Measurements from ENCODE around the gene METTL6. TPM values are rescaled to one million over a fixed set of nuclear protein-coding genes. Genes with fewer than 3 reads are reported as not detected.

METTL6 gene
- total and polyA plus RNA-seq, 10 of the 15 experiments (the other 5 are each of a cell fraction or from before 2014, with no cell fraction given), result 13.8 to 29.6 (median 20.8) TPM

GRCh38 chr3:15460891-15461531, 33.7 kb upstream of the METTL6 start:
- no peak overlapping the region for H2AFZ ChIP-seq (ENCODE audit: control insufficient read depth, low read depth, low read length)
- ChIA-PET RAD21 (ENCODE audit: unreplicated experiment) (no interaction called here), POLR2A (interaction anchor here (0.5 to 0.6 kb wide), 2 partner anchors 30 to 495 kb away, joined by 3 to 9 read pairs; no protein-coding TSS in a partner anchor), SMC1A (ENCODE audit: uncharacterized antibody, unreplicated experiment) (interaction anchor here (1.4 to 1.5 kb wide), 2 partner anchors 11 to 30 kb away, joined by 4 read pairs; no protein-coding TSS in a partner anchor), CTCF (interaction anchor here (0.7 to 1.1 kb wide), 2 partner anchors 34 to 340 kb away, joined by 3 to 4 read pairs; no protein-coding TSS in a partner anchor)
- H3K4me3 ChIP-seq, result no peak overlapping the region
- no peak for DNase-seq (ENCODE audit: low read depth, low spot score)
- WGBS (ENCODE audit: insufficient coverage, insufficient replicate concordance, low lambda C conversion rate, missing lambda C conversion rate), result 31% methylated on average over 4 of the region's 4 CpGs
- no peaks in the 10 kb centered on the region for H3K27me3 ChIP-seq (replicated peaks in 1 of 2; ENCODE audit: control insufficient read depth in 2 of 2, insufficient read depth in 2 of 2, low read length in 1 of 2)
- no TSS peak for BruUV-seq (replicated peaks)
- no peaks in the 10 kb centered on the region for H3K9me3 ChIP-seq (replicated peaks; ENCODE audit: control insufficient read depth, insufficient read depth, low read length)
- no peak overlapping the region for H3K4me2 ChIP-seq (ENCODE audit: control insufficient read depth, insufficient read depth)
- no peaks in the 10 kb centered on the region for H3K79me2 ChIP-seq (ENCODE audit: control insufficient read depth, insufficient read depth, low read length)
- no peaks in the 10 kb centered on the region for H3K4me1 ChIP-seq (ENCODE audit: control insufficient read depth, insufficient read depth, low read length)
- FAIRE-seq, result no peak
- H3K36me3 ChIP-seq (ENCODE audit: control insufficient read depth in 2 of 2, insufficient read depth in 2 of 2, low read length in 1 of 2), result no peaks in the 10 kb centered on the region
- H3K9ac ChIP-seq (ENCODE audit: control insufficient read depth, insufficient read depth, low read length), result no peak overlapping the region
- H4K20me1 ChIP-seq (ENCODE audit: control insufficient read depth, insufficient read depth), result no peaks in the 10 kb centered on the region
- no peak overlapping the region for H3K27ac ChIP-seq (ENCODE audit: control insufficient read depth, insufficient read depth)
- intact Hi-C loops (cut with micrococcal nuclease; ENCODE audit: unreplicated experiment), result no loop called here
- ATAC-seq, result peak; percentile 82
- in situ Hi-C loops (cut with MboI), result no loop called here
- TF ChIP-seq BCL11A (IDR thresholded peaks at IDR 0.05; ENCODE audit: low read depth, low read length) (no peak), PML (IDR thresholded peaks at IDR 0.05; ENCODE audit: low read length) (no peak), POU2F2 (IDR thresholded peaks at IDR 0.05; ENCODE audit: borderline replicate concordance, low read depth, low read length) (no peak), ATF7 (IDR thresholded peaks at IDR 0.05; ENCODE audit: low read depth) (no peak), ZNF274 (IDR thresholded peaks at IDR 0.05; ENCODE audit: insufficient read depth, insufficient read length) (no peak), FOS (IDR thresholded peaks at IDR 0.05; ENCODE audit: borderline replicate concordance, extremely low read depth, insufficient read length) (no peak), BACH1 (IDR thresholded peaks at IDR 0.05; ENCODE audit: borderline replicate concordance) (no peak), GABPA (IDR thresholded peaks at IDR 0.05; ENCODE audit: low read depth) (no peak), BHLHE40 (IDR thresholded peaks at IDR 0.05; ENCODE audit: borderline replicate concordance in 1 of 2, low read depth in 2 of 2, low read length in 1 of 2) (no peak), NRF1 (conservative IDR thresholded peaks at IDR 0.05; ENCODE audit: low read depth, low read length) (no peak), POLR2A (IDR thresholded peaks at IDR 0.05; ENCODE audit: low read depth, low read length) (no peak), CEBPB (IDR thresholded peaks at IDR 0.05; ENCODE audit: borderline replicate concordance in 1 of 2, low read depth in 2 of 2, low read length in 2 of 2) (no peak)
- TF ChIP-seq, protein P1, sequence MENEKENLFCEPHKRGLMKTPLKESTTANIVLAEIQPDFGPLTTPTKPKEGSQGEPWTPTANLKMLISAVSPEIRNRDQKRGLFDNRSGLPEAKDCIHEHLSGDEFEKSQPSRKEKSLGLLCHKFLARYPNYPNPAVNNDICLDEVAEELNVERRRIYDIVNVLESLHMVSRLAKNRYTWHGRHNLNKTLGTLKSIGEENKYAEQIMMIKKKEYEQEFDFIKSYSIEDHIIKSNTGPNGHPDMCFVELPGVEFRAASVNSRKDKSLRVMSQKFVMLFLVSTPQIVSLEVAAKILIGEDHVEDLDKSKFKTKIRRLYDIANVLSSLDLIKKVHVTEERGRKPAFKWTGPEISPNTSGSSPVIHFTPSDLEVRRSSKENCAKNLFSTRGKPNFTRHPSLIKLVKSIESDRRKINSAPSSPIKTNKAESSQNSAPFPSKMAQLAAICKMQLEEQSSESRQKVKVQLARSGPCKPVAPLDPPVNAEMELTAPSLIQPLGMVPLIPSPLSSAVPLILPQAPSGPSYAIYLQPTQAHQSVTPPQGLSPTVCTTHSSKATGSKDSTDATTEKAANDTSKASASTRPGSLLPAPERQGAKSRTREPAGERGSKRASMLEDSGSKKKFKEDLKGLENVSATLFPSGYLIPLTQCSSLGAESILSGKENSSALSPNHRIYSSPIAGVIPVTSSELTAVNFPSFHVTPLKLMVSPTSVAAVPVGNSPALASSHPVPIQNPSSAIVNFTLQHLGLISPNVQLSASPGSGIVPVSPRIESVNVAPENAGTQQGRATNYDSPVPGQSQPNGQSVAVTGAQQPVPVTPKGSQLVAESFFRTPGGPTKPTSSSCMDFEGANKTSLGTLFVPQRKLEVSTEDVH (IDR thresholded peaks at IDR 0.05; ENCODE audit: low read depth, partially characterized antibody), result no peak
- TF ChIP-seq, protein P2, sequence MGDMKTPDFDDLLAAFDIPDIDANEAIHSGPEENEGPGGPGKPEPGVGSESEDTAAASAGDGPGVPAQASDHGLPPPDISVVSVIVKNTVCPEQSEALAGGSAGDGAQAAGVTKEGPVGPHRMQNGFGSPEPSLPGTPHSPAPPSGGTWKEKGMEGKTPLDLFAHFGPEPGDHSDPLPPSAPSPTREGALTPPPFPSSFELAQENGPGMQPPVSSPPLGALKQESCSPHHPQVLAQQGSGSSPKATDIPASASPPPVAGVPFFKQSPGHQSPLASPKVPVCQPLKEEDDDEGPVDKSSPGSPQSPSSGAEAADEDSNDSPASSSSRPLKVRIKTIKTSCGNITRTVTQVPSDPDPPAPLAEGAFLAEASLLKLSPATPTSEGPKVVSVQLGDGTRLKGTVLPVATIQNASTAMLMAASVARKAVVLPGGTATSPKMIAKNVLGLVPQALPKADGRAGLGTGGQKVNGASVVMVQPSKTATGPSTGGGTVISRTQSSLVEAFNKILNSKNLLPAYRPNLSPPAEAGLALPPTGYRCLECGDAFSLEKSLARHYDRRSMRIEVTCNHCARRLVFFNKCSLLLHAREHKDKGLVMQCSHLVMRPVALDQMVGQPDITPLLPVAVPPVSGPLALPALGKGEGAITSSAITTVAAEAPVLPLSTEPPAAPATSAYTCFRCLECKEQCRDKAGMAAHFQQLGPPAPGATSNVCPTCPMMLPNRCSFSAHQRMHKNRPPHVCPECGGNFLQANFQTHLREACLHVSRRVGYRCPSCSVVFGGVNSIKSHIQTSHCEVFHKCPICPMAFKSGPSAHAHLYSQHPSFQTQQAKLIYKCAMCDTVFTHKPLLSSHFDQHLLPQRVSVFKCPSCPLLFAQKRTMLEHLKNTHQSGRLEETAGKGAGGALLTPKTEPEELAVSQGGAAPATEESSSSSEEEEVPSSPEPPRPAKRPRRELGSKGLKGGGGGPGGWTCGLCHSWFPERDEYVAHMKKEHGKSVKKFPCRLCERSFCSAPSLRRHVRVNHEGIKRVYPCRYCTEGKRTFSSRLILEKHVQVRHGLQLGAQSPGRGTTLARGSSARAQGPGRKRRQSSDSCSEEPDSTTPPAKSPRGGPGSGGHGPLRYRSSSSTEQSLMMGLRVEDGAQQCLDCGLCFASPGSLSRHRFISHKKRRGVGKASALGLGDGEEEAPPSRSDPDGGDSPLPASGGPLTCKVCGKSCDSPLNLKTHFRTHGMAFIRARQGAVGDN (IDR thresholded peaks at IDR 0.05), result no peak
